Activated CD8-positive, alpha-beta memory T cell treated with anti-CD3 and anti-CD28 coated beads, Interleukin-2, amount 50 U/mL, for 4 hours (primary cell): Measurements from ENCODE around the gene HOXC4.
"Not testable (repeated sequence)": the region's sequence is repeated elsewhere in the genome, so short reads cannot be mapped to it uniquely, and the experiment has no call there.

Experiments
- DNase-seq: peaks from one replicate; pipeline ENCODE4 v3.0.0-alpha.2; 2020

HOXC4 gene

GRCh38 chr12:54060174-54060974, 6.7 kb downstream of the HOXC4 start:
- no peak for DNase-seq

GRCh38 chr12:54060975-54061778, 7.5 kb downstream of the HOXC4 start:
- no peak for DNase-seq

GRCh38 chr12:54065677-54066076, 12.0 kb downstream of the HOXC4 start:
- DNase-seq: no peak

GRCh38 chr12:54066408-54066807, 12.8 kb downstream of the HOXC4 start:
- no peak for DNase-seq

- DNase-seq: no peak
Observed at GRCh38 chr12:54068418-54069070, 14.9 kb downstream of the HOXC4 start.

GRCh38 chr12:54071942-54072341, 18.3 kb downstream of the HOXC4 start:
- DNase-seq: no peak

GRCh38 chr12:54074308-54074707, 20.7 kb downstream of the HOXC4 start:
- DNase-seq: no peak

GRCh38 chr12:54075409-54075808, 21.8 kb downstream of the HOXC4 start:
- DNase-seq: no peak

GRCh38 chr12:54075974-54076373, 22.3 kb downstream of the HOXC4 start:
- DNase-seq: no peak

- not testable (repeated sequence) for DNase-seq
Observed at GRCh38 chr12:54077843-54078242, 24.2 kb downstream of the HOXC4 start.

GRCh38 chr12:54079115-54079514, 25.5 kb downstream of the HOXC4 start:
- not testable (repeated sequence) for DNase-seq

- not testable (repeated sequence) for DNase-seq
Observed at GRCh38 chr12:54080008-54080924, 26.6 kb downstream of the HOXC4 start.

- peak; percentile 21 for DNase-seq
Observed at GRCh38 chr12:54081053-54081514, 27.4 kb downstream of the HOXC4 start.

- peak; percentile 32 for DNase-seq
Observed at GRCh38 chr12:54081581-54082396, 28.2 kb downstream of the HOXC4 start.

GRCh38 chr12:54082397-54082892, 28.8 kb downstream of the HOXC4 start:
- DNase-seq: peak; percentile 51

GRCh38 chr12:54088011-54088410, 34.4 kb downstream of the HOXC4 start:
- not testable (repeated sequence) for DNase-seq

- DNase-seq: not testable (repeated sequence)
Observed at GRCh38 chr12:54089465-54089864, 35.8 kb downstream of the HOXC4 start.

- DNase-seq: not testable (repeated sequence)
Observed at GRCh38 chr12:54090312-54090711, 36.7 kb downstream of the HOXC4 start.

- DNase-seq: not testable (repeated sequence)
Observed at GRCh38 chr12:54092943-54093342, 39.3 kb downstream of the HOXC4 start.

GRCh38 chr12:54095928-54096327, 42.3 kb downstream of the HOXC4 start:
- not testable (repeated sequence) for DNase-seq

- not testable (repeated sequence) for DNase-seq
Observed at GRCh38 chr12:54098644-54099043, 45.0 kb downstream of the HOXC4 start.
